ENCODE data around the gene TH.

TH gene

DNA sequence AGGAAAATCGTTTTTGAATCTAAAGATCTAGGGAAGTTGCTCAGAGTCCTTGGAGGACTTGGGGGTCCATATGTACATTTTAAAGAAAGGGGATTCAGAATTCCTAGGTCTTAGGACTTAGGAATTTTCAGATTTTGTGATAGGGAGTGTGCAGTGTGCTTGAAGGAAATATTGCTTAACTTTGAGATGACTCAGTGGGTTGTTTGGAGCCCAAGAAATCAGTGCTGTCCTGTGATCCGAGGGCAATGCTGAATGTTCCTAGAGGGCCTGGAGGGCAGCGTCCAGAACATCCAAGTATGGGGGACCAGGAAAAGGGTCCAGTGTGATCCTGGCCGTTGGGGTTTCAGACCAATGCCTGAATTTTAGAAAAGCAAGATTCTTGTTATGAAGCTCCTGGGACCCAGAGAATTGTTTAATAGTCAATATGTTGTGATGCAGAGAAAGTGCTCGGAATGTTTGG is 29.3 kb downstream of the TH start:
- no peak for DNase-seq

DNA sequence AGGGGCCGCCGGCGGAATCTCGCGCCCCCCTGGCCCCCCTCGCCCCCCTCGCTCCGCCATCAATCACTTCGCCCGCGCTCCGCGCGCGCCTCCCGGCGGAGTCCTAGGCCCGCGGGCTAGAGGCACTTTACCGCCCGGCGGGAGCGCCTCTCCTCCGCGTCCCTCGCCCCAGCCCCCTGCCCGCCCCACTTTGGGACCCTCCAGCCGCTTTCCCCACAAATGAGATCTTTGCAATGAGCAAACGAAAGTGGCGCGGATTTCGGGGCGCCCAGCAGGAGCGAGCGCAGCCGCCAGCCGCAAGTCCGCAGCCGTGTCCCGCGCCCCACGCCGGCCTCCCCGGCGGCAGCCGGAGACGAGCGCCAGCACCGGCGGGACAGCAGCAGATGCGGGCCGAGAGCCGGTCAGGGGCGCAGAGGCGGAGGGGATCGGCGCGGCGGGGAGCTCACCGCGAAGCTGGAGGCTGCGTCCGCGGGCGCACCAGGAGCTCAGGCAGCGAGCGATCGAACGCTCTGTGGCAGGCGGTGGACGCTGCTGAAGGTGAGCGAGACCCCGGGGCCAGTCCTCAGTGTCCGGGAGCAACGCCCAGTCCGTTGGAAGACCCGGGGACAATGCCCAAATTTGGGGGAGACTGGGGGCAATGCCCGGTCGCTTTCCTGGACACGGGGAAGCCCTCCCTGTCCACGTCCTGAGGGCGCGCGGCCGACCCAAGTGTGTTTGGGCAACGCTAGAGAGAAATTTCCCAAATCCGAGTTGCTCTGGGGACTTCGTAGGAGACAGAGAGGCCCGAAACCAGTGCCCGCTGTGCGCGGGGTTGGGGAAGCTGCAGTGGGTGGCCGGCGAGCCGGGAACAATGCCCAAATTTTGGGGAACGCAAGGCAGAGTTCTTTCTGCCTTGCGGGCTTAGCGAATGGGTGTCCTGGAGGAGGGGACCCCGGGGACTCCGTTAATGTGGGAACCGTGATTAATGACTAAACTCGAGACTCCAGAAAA is 30.9 kb downstream of the TH start:
- peak; percentile 84 for DNase-seq

DNA sequence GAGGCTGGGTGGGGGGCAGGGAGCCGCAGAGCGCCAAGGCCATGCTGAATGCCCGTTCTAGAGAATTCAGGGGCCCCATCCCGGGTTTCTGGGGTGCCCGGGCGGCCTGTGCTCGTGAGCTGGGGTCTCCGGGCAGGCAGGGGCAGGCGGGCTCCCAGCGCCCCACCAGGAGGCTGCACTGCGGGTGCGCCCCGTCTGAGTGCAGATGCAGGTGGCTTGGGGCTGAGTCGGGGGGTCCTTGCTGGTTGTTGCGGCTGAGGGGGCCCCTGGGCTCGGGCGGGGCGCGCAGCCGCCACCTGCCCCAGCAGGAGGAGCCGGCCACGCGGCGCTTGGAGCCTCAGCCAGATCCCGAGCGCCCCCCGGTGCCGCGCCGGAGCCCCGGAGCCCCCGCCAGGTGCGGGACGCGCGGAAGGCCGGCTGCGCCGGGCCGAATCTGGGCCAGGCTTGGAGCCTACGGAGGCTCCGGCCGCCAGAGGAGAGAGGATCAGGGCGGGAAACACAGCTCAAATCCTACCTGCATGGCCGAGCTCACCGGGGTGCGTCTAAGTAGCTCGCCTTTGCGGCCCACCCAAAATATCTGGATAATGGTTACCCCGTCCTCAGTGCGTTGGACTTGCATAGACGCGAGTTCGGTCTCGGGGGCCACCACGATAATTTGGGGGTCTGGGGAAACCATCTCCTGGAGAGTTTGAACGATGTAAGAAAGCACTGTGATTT is 31.8 kb downstream of the TH start:
- peak; percentile 81 for DNase-seq

DNA sequence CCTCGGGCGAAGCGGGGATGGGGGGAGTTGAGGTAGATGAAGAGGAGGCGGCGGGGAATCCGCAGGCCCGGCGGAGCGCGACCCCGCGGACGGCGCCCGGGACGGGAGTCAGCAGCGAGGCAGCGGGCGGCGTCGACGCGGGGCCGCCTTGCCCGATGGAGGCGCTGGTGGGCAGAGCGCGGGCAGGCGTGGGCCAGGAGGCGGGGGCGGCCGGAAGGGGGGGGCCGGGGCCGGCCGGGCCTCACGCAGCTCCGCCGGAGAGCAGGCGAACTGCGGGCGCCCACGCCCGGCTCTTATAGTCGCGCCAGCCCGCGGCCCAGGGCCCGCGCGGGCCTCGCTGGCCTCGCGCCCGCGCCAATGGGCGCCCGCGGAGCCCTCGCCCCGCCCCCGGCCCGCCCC is 32.5 kb downstream of the TH start, which contains the start of gene IGF2:
IGF2 (minus strand) TSS at position 267 of the 399 bp plus-strand sequence. CDS start 3,866 bp downstream, outside the sequence.
- DNase-seq, result no peak

DNA sequence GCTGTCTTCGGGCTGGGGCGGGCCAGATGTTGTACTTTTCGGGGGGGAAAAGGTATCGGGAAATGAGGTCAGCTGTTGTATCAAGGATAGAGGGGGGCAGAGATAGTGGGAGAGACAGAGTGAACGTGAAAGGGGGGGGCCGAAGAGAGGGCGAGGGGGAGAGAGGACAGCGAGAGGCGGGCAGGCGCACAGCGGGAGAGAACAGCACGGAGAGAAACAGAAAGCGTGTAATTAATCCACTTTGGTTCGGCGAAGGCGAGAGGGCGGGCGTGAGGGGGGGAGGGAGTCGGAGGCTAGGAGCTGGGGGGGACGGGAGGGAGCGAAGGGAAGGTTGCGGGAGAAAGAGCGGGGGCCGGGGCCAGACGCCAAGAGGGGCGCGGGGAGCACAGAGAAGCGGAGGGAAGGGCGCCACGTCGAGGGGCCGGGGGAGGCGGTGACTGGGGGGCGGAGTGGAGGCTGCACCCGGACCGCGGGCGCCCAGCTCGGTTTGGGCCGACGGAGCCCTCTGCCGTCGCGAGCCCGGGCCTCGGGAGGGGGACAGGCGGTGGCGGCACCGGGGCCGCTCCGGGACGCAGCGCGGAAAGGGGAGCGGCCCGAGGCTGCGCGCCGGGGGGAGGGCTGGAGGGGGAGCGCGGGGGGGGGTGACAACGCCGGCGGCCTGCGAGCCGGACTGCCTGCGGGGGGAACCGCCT is 33.0 kb downstream of the TH start:
- no peak for DNase-seq

DNA sequence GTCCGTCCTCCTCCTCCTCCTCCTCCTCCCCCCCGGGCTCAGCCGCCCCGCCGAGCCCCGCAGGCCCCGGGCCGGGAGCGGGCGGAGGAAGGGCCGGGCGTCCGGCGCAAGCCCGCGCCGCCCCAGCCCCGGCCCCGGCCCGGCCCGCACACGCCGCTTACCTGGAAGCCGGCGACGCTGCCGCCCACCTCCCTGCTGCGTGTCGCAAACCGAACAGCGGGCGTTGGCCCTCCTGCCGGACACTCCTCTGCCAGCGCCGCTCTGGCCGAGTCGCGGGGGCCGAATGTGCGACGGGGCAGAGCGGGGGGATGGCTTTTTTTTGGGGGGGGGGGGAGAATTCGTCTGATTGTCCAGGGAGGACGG is 33.6 kb downstream of the TH start:
- DNase-seq, result no peak

DNA sequence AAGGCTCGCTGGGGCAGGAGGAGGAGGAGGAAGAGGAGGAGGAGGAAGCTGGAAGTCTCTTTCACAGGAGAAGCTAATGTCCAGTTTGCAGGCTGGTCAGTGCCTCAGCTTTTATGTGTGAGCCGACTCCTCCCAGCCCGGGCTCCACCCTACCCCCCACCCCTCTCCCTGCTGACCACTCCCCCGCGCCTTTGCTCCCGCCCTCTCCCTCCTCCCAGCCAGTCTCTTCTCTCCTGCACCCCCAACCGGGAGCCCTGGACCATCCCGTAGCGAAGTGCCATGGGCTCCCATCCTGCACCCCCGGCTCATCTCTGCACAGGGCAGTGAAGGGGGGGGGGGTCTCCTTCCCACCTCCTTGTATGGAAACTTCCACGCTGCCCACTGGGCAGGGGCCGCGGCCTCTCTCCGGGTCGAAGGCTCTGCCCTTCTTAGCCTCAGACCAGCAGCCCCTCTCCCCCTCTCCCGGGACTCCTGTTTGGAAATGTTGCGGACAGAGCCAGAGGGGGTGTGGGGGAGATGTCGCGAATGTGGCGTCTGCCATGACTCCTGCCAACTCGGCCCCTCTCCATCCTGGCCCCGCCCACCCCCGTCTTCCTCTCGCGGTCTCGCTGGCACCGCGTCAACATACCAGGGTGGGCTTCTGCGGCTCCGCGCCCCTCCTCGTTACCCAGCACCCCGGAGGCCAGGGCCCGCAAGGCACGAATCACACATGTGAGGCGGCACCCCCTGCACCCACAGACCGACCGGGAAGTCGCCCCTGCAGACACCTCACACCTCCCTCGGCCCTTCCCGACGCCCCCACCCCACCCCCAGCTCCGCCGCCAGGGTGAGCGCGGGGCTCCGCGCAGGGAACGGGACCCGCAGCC is 34.2 kb downstream of the TH start:
- peak; percentile 85 for DNase-seq

DNA sequence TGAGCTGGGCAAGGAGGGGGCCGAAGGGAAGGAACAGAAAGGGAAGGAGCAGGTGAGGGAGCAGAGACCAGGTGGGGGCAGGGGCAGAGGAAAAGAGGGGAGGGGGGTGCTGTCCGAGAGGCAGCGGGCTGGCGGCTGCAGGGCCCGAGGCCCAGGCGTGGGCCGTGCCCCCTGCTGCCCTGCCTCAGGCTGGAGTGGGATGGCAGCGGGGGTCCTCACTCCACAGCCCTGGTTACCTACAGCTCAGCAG is 34.7 kb downstream of the TH start:
- no peak for DNase-seq

DNA sequence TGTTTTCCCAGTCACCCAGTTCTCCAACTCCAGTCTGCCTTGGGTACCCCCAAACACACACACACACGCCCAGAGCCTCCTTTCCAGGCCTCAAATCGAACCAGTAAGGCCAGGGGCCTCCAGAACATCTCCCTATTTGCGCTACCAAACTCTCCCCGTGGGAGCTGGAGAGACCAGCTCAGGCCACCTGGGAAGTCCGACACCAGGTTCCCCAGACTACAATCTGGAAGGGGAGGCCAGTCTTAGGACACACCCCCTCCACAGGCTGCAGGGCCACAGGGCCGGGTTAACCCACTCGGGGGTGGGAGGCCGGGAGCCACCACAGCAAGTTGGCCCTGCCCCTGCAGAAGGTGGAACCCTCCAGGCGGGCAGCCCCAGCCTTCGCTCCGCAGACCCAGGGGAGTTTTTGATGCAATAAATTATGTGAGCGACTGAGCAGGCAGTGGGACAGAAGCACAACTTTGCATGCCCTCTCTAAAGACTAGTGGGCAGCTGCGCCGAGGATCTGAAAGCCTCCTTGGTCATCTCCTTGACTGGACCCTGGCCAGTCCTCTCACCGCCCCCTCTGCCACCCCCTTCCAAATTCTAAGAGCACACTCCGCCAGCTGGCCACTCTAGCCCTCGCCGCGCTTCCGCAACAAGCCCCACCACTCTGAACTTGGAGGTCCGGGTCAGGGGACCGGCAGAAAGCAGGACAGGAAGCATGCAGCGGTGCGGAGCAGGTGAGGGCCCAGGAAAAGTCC is 35.2 kb downstream of the TH start:
- peak; percentile 36 for DNase-seq

DNA sequence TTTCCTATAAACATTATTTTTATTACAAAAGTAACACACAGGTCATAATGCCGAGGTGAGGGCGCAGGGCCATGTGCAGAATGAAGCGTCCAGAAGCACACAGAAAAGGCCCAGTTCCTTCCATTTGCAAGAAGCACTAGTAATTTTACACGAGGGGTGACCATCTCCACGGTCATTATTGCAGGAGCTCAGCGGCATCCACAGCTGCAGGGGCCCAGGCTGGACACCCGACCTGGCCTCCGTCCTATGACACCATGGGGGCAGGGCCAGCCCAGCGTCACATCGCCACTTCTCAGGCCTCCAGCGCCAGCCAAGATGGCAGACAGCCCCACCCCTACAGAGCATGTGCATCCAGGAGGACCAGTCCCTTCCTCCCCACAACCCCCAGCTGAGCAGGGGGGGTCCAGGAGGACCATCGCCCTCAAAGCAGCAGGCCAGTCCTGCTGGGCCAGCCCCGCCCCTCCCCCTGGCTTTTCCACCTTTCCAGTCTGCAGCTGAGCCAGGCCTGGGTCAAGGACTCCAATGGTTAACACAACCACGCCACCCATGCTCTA is 35.9 kb downstream of the TH start:
- peak; percentile 38 for DNase-seq

DNA sequence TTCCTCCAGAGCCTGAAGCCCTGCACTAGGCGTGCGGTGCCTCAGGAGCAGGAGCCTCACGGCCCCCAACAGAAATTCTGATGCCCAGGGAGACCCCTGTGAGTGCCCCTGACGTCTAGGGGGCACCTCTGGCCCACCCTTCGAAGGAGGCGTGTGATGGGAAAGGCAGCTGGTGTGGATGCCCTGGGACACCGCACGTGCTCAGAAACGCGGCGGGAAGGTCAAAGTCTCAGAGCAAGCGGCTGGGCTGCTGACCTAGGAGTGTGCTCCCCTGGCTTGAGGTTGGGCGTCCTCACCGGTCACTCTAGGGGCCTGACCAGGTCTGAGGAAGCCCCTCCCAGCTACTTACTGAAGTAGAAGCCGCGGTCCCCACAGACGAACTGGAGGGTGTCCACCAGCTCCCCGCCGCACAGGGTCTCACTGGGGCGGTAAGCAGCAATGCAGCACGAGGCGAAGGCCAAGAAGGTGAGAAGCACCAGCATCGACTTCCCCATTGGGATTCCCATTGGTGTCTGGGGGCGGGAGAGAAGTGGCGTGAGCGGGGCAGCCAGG is 36.5 kb downstream of the TH start:
- no peak for DNase-seq

DNA sequence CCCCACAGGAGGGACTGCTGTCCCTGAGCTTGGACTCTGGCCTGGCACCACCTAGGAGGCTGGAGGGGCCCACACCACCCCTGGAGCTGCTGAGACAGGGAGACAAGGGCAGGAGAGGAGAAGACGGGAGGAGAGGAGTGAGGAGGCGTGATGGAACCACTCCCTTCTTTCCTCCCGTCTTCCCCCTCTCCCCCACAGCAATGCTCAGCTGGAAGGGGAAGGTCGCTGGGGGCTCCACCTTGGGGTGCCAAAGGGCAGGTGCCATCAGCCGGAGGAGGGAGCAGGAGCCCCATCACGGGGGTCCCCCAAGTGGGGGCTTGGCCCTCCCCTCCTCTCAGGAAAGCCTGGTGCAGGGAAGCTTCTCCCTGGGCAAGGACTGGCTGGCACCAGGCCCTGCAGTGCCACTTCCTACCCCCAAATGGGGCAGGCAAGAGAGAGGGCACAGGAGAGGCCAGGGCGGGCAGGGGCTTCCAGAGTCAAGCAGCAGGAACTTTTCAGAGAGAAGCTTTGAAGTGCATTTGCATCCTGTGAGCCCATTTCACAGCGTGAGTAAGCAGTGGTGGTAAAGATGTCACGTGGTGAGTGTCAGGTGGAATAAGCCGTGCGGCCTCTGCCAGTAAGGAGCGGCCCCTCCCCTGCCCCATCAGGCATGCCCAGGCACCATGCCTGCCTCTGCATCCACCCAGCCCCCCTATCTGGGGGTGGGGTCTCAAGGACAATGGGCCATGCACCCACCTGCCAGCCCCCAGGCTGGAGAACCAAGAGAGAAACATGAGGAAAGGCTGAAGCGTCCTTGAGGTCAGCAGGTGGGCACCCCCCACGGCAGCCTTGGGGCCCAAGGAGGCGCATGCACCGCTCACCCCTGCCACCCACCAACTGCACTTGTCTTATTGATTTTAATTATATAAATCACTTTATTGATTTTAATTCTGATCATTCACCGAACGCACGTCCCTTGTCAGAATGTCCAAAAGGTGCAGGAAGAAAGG is 37.3 kb downstream of the TH start:
- DNase-seq, result no peak

DNA sequence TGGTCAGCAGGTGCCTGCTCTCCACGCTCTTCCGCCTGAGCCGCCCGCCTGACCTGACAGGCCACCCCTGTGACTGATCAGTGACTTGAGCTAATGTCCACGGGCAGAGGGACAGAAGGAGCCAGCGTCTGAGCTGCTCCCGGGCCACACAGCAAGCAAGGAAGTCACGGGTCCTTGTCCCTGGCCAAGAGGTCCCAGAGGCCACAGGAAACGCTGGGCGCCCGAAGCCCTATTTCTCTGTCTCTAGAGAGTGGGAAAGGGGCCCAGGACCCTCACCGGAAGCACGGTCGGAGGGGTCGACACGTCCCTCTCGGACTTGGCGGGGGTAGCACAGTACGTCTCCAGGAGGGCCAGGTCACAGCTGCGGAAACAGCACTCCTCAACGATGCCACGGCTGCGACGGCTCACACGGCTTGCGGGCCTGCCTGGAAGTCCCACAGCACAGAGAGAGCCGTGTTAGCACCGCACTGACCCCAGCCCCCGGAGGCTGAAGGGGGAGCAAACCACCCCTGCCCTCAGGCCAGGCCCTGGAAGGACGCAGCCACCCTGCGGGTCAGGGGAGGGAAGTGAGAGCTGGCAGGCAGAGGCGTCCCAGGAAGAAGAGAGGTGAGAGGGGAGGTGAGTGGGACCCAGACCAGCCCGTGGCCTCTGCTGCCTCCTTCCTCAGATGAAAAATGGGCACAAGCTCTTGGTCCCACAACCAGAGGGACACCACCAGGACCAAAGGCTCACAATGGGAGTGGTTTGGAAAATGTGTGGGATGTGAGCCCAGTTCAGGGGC is 38.2 kb downstream of the TH start:
- no peak for DNase-seq

DNA sequence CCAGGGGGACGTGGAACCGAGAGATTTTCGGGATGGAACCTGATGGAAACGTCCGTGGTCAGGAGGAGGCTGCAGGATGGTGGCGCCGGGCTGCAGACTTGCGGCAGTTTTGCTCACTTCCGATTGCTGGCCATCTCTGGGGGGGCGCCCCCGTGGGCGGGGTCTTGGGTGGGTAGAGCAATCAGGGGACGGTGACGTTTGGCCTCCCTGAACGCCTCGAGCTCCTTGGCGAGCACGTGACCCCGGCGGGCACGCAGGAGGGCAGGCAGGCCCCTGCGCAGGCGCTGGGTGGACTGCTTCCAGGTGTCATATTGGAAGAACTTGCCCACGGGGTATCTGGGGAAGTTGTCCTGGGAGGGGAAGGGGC is 38.8 kb downstream of the TH start:
- peak; percentile 48 for DNase-seq

DNA sequence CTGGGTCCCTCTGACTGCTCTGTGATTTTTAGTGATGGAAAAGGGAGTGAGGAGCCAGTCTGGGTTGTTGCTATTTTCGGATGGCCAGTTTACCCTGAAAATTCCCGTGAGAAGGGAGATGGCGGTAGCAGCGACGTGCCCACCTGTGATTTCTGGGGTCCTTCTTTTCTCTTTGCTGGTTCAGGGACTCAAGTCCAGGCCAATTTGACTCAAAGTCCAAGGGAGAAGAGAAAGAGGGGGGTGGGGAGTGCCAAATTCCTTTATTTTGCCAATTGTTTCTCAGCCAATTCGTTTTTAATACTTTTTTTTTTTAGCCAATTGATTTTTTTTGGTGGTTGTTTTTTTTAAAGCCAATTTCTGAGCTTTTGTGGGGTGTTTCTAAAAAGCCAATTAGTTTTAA is 39.4 kb downstream of the TH start:
- DNase-seq, result no peak

DNA sequence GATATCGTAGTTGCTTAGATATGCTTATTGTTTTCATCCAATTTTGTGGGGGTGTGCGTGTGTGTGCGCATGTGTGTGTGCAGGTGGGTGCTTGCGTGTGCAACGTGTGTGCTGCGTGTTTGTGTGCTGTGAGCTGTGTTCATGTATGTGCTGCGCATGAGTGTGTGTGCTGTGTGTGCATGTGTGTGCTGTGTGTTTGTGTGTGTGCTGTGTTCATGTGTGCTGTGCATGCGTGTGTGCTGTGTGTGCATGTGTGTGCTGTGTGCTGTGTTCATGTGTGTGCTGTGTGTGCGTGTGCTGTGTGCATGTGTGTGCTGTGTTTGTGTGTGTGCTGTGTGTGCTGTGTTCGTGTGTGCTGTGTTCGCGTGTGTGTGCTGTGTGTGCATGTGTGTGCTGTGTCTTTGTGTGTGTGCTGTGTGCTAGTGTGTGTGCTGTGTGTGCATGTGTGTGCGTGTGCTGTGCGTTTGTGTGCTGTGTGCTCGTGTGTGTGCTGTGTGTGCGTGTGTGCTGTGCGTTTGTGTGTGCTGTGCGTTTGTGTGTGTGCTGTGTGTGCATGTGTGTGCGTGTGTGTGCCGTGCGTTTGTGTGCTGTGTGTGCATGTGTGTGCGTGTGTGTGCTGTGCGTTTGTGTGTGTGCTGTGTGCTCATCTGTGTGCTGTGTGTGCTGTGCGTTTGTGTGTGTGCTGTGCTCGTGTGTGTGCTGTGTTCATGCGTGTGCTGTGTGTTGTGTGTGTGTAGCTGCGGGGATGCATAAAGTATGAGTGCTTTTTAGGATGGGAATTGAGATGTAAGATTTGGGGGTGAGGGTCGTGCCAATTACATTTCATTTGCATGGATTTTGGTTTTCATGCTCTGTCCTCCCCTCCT is 40.0 kb downstream of the TH start:
- DNase-seq, result no peak

DNA sequence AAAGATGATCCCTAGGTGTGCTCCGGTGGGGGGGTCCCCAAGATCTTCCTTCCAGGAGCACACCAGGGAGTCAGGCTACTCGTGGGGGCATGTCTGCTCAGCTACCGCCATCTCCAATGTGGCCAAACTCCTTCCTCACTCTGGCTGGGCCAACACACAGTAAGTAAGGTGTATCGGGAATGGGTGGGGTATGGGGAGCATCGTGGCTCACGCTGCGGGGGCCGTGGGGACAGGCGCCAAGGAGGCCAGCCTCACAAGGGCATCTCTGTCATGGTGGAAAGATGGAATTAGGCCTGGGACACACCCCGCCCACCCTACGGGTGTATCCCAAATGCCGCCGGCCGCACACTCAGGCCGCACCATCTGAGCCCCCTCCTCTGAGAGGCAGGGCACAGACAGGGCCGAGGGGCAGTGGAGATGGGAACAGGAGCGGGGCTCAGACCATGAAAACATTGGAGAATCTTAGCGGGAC is 40.7 kb downstream of the TH start:
- DNase-seq, result no peak

Measured in right kidney (tissue), 1 donor.